ENCODE measurements around the gene MYEOV.

The MYEOV gene

DNA sequence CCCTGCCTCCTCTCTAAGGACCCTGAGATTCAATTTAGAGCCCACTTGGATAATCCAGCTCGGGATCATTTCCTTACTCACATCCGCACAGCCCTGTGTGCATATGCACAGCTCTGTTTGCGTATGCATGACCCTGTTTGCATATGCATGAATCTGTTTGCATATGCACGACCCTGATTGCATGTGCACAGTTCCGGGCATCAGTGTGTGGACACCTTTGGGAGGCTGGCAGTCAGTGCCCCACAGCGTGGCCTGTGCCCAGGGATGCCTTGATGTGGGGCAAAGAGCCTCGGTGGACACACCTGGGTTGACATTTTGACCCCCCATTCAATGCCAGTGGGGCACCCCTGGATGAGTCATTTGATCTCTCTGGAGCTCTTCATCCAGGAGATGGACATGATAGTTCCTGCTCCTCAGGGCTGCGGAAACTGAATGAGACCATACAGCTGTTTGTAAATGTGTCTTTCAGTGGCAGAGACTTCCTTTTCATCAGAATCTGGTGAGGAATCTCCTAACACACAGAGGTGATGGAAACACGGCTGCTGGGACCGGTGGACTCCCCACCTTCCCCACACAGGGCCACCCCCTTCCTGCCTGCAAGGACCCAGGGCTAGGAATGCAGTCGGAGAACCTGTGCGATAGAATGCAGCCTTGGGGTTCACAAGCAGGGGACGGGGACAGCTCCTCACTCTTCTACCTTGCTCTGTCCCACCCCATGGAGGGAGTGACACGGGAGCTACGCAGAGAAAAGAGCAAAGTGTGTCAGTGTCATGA lies 41.2 kb downstream of the MYEOV start:
- no peak overlapping the region for H3K4me3 ChIP-seq (ENCODE audit: low read depth, low read length)
- DNase-seq (ENCODE audit: low read depth), result no peak
- TF ChIP-seq, protein P1, sequence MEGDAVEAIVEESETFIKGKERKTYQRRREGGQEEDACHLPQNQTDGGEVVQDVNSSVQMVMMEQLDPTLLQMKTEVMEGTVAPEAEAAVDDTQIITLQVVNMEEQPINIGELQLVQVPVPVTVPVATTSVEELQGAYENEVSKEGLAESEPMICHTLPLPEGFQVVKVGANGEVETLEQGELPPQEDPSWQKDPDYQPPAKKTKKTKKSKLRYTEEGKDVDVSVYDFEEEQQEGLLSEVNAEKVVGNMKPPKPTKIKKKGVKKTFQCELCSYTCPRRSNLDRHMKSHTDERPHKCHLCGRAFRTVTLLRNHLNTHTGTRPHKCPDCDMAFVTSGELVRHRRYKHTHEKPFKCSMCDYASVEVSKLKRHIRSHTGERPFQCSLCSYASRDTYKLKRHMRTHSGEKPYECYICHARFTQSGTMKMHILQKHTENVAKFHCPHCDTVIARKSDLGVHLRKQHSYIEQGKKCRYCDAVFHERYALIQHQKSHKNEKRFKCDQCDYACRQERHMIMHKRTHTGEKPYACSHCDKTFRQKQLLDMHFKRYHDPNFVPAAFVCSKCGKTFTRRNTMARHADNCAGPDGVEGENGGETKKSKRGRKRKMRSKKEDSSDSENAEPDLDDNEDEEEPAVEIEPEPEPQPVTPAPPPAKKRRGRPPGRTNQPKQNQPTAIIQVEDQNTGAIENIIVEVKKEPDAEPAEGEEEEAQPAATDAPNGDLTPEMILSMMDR (IDR thresholded peaks at IDR 0.05; ENCODE audit: low read depth, low read length, missing control alignments), result no peak

DNA sequence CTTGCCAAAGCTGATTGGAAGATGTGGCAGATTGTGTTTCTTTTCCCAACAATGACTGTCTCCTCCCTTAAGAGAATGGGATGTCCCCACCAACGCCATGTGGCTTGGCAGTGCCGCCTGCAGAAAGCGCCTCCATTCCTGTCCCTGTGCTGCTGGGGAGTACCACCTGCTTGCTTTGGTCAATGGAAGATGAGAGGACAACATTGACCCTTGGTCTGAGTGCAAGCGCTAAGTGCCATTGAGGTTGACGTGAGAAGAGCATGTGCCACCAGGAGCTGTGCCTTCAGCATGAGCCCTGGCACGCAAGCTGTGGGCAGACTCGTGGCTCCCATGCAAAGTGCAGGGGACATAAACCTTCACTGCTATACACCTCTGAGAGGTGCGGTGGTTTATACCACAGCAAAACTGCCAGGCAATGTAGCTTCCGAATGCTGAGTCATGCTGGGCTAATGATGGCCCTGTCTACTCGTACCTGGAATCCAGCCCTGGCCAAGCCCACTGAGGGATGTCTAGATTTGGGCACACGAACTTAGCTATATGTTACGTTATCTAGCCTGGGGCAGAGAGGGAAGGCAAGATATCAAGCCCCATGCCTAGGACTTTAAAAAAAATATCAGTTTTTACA lies 41.9 kb downstream of the MYEOV start:
- no peak for DNase-seq (ENCODE audit: low read depth)
- H3K4me3 ChIP-seq (ENCODE audit: low read depth, low read length), result no peak overlapping the region
- TF ChIP-seq, protein P1 (IDR thresholded peaks at IDR 0.05; ENCODE audit: low read depth, low read length, missing control alignments), result no peak

DNA sequence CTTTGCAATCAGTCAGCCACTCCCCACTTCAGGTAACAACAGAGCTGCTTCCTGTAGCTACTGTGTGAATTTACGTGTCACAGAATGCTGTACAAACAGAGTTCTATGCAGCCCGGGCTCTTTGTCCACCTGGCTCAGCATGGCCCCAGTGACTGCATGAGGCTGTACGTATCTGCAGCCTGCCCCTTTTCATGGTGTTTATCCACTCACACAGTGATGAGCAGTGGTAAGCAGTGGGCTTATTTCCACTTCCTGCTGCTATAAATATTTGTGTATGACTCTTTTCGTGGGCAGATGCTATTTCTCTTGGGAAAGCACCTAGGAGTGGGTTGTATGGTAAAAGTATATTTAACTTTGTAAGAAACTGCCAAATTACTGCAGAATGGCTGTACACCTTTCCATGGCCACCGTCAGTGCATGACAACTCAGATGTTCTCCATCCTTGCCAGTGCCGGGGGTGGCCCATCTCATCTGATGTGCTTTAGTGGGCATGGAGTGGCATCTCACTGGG lies 43.3 kb downstream of the MYEOV start:
- H3K4me3 ChIP-seq (ENCODE audit: low read depth, low read length), result no peak overlapping the region
- TF ChIP-seq, protein P1 (IDR thresholded peaks at IDR 0.05; ENCODE audit: low read depth, low read length, missing control alignments), result no peak
- DNase-seq (ENCODE audit: low read depth), result peak; percentile 64

DNA sequence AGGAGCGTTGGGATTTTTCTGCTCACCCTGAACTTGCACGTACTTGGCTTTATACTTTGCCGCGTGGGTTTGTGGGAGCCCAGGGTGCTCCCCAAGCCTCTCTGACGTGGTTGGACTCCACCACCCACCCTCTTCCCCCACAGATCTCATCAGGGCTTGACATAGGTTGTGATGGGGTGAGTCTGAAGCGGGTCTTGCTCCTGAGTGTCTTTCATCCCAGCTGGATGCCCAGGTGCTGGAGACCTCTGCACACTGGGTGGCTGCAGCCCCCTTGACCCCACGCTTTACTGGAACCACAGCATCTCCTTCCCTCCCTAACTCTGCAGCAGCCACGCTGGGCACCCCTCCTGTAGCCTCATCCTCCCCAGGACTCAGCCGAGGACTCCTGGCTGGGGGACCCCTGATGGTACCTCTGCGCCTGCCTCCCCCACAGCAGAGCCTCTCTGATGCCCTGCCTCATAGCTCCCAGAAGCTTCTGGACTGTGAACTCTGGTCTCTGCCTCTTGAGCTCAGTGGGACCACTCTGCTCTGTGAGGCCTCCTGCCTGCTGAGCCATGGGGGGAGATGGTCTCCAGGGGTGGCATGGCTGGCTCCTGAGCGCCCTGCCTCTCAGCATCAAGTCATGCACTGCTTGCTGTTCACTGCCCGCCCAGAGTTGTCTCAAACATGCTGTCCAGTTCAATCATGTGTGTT lies 45.2 kb downstream of the MYEOV start:
- TF ChIP-seq, protein P1 (IDR thresholded peaks at IDR 0.05; ENCODE audit: low read depth, low read length, missing control alignments), result no peak
- no peak overlapping the region for H3K4me3 ChIP-seq (ENCODE audit: low read depth, low read length)
- no peak for DNase-seq (ENCODE audit: low read depth)

DNA sequence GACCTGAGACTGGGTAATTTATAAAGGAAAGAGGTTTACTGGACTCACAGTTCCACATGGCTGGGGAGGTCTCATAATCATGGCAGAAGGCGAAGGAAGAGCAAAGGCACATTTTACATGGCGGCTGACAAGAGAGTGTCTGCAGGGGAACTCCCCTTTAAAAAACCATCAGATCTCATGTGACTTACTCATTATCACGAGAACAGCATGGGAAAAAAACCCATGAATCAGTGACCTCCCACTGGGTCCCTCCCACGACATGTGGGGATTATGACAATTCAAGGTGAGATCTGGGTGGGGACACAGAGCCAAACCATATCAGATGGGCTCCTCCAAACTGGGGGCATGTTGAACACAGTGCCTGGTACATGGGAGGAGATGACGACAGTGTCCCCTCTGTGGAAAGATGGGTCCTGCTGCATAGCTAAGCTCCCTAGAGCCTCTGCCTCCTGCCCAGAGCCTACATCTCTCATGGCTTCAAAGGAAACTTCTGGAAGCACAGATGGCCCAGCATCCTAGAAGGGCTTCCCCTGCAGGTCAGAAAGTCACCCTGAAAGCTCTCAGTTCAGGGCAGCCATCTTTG lies 46.1 kb downstream of the MYEOV start:
- no peak overlapping the region for H3K4me3 ChIP-seq (ENCODE audit: low read depth, low read length)
- TF ChIP-seq, protein P1 (IDR thresholded peaks at IDR 0.05; ENCODE audit: low read depth, low read length, missing control alignments), result no peak
- no peak for DNase-seq (ENCODE audit: low read depth)

DNA sequence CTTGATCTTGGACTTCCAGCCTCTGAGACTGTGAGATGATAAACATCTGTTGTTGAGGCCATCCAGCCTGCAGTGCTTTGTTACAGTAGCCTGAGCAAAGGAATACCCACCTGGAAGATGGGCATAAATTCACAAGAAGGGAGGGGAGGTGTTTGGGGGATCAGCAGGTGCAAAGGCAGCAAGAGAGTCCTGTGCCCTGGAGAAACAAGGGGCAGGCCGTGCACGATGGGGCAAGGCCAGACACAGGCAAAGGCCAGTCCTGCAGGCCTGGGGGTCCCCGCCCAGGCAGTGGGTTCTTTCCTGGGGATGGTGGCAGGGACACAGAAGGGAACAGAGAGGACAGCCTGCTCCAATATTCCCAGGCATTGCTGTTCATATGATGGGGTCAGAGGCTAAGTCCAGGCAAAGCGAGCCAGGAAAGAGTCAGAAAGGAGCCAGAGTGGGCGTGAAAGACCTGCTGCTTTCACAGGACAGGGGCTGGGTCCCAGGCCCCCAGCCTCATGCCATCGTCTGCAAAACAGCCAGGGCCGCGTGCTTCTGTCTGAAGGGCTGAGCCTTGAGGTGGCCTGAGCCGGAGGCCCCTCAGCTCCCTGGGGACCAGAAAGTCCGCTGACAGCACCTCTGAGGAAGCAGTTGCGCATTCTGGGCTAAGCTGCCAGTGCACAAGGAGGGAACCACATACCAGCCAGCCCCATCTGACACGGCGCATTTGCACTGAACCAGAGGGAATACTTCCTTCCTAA lies 48.8 kb downstream of the MYEOV start:
- DNase-seq (ENCODE audit: low read depth), result no peak
- TF ChIP-seq, protein P1 (IDR thresholded peaks at IDR 0.05; ENCODE audit: low read depth, low read length, missing control alignments), result no peak
- H3K4me3 ChIP-seq (ENCODE audit: low read depth, low read length), result no peak overlapping the region
